Measurements from ENCODE around the gene LNX2. TPM values are rescaled to one million over a fixed set of nuclear protein-coding genes. Genes with fewer than 3 reads are reported as not detected.

The LNX2 gene
- 6.6 TPM for polyA plus RNA-seq (2012; ENCODE audit: insufficient read depth, insufficient read length)

DNA sequence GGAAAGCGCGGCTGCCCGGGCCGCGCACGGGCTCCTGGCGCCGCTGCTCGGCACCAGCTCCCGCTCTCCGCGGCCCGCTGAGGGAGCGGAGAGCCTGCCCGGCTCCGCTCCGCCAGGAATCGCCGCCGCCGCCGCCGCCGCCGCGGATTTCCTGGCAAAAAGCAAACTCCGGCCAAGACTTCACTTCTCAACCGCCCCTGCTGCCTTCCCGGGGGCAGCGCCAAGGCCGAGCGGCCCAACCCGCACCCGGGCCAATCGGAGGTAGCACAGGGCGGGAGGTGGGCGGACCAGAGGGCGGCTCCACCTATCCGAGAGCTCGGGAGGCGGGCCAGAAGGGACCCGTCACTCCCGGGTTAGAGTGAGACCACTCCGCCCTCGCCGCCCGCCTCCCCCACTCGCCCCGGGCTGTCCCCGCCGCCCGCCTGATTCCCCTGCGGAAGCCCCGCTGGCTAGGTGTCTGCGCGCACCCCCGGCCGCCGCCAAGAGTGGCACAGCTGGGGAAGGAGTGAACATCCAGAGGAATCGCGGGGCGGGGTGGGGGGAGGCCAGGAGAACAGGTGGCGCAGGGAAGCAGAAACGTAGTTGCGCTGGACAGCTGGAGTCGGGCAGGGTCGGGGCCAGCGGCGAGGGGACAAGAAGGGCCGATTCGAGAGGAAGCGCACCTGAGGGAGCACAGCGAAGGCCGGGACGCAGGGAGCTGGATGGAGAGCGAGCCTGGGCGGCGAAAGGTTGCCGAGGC lies at the start of gene LNX2:
Gene LNX2 (minus strand): TSS at position 153 of the 739 bp plus-strand sequence. CDS start 38,826 bp downstream, outside the sequence.
- DNase-seq (ENCODE audit: low read depth, low spot score), result peak; percentile 92
- H3K4me3 ChIP-seq (ENCODE audit: low read length), result peak within 1 kb of the TSS; percentile 67

- DNase-seq (ENCODE audit: low read depth, low spot score), result peak; percentile 22
- H3K4me3 ChIP-seq (ENCODE audit: low read length), result no peak overlapping the region
Observed at GRCh38 chr13:27667946-27668345, 47.6 kb upstream of the LNX2 start.

DNA sequence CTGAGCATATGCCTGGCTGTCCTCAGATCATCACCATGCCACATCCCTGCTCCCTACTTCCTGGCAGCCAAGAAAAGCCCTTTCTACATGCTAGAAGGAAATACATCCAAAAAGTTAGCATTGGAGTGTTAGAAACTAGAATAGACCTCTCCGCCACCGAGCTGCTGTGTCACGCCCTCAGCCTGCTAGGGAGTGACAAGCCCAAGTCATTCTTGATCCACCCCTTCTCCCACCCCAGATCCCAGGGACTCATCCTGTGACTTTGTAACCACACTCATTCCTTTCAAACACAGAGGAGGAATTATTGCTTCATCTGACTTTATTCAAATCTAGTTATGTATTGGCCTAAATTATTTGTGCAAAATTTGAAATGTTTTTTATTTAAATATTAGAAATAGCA lies 46.6 kb upstream of the LNX2 start:
- DNase-seq (ENCODE audit: low read depth, low spot score), result no peak
- no peak overlapping the region for H3K4me3 ChIP-seq (ENCODE audit: low read length)

- H3K4me3 ChIP-seq (ENCODE audit: low read length), result no peak overlapping the region
- no peak for DNase-seq (ENCODE audit: low read depth, low spot score)
Observed at GRCh38 chr13:27665761-27666160, 45.4 kb upstream of the LNX2 start.

DNA sequence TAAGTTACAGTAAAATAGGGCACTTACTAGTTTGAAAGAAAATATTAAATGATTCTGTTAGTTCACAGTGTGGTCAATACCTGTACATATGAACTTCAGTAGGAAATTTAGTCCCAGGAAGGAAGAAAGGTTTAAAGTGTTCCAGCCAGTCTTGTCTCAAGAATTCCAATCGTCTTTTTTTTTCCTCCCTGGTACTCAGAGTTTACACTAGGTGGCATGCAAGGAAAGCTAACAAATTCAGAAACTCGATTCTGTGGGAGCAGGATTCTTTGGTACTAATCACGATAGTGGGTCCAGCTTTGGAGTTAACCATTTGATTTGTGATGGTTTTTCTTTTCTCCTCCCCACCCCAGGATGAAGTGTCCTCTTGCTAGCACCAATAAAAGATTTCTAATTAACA lies 45.0 kb upstream of the LNX2 start:
- no peak for DNase-seq (ENCODE audit: low read depth, low spot score)

DNA sequence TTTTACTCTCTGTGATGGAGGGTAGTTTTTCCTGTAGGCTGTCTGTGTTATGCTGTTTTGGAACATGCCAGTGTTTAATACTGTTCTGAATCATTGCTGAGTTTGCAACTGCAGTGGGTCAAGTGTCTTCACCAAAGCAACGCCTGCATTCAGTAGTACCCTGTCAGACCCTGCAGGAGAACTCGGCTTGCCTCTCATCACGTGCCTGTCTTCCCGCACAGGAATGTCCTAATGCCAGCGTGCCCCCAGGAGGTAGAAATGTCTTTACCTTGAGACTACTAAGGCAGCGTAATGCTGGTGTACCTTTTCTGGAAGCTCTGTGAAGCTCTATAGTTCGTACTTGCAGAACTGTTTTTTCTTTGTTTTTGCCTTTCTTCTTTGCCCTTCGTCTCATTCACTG lies 43.6 kb upstream of the LNX2 start:
- no peak for DNase-seq (ENCODE audit: low read depth, low spot score)
- H3K4me3 ChIP-seq (ENCODE audit: low read length), result no peak overlapping the region

More for the DNA sequence above, 45.0 kb upstream of the LNX2 start:
- no peak overlapping the region for H3K4me3 ChIP-seq (ENCODE audit: low read length)

DNA sequence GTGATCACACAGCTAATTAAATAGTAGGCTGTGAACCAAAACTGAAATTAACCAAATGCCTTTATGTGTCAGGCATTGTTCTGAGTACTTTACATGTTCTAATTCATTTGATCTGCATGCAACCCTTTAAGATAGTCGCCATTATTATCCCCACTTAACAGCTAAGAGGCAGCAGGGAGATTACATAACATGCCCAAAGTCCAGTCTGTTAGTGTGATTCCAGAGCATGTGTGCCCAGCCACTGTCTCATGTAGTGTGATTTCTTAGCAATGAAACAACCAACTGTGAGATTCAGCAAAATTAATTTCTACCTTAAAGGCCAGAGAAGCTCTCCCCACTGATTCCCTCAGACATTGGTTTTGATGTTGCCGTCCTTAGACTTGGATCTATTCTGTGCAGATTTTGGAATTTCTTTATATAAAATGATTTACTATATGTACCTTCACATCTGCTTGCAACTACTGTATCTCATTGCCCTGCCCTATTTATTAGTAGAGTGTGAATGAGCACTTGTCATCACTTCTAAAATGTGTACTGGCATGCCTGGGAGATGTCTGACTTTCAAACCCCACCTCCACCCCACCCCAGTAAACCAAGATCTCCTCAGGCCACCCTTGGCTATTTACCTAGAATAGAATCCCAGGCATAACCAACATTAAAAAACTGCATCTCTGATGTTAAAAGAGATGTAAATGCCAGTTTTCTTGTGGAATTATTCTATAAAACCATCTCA lies 42.6 kb upstream of the LNX2 start:
- DNase-seq (ENCODE audit: low read depth, low spot score), result no peak
- no peak overlapping the region for H3K4me3 ChIP-seq (ENCODE audit: low read length)

DNA sequence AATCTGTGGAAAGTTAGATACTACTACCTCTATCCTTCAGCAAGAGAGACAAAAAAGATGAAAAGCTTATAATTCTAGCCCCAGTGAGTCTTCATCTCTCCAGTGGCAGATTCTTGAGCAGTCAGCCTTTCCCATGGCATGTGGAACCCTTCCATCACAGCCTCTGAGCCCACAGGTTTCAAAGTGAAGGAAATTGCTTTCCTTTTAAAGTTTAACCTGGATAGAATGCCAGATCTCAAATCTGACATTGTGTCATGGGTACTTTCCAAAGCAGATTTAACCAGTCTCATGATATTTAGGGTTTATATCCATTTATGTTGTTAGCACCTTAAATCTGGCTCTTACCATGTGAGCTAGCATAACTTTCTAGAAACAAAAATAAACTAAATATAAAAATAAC lies 40.7 kb upstream of the LNX2 start:
- DNase-seq (ENCODE audit: low read depth, low spot score), result no peak
- H3K4me3 ChIP-seq (ENCODE audit: low read length), result no peak overlapping the region

- DNase-seq (ENCODE audit: low read depth, low spot score), result no peak
- H3K4me3 ChIP-seq (ENCODE audit: low read length), result no peak overlapping the region
Observed at GRCh38 chr13:27660511-27660910, 40.2 kb upstream of the LNX2 start.

GRCh38 chr13:27659145-27659865 lies 39.0 kb upstream of the LNX2 start:
- no peak overlapping the region for H3K4me3 ChIP-seq (ENCODE audit: low read length)
- no peak for DNase-seq (ENCODE audit: low read depth, low spot score)

DNA sequence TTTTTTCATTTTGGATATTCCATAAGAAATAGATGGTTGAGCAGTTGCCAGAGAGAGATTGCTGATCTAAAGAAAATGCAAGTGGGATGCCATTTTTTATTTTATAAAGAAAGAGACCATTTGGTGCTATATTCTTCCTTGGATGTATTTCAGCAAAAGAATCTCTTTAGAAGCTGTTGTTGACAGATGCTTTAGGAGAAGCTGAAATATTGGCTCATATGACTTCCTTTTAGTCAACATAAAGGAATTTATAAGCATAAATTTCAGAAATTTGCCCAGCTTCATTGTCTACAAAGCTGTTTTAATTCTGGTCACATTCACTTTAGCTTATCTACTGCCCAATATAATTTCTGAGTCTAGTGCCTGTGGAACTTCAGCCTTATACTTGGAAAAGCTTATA lies 38.2 kb upstream of the LNX2 start:
- DNase-seq (ENCODE audit: low read depth, low spot score), result no peak

DNA sequence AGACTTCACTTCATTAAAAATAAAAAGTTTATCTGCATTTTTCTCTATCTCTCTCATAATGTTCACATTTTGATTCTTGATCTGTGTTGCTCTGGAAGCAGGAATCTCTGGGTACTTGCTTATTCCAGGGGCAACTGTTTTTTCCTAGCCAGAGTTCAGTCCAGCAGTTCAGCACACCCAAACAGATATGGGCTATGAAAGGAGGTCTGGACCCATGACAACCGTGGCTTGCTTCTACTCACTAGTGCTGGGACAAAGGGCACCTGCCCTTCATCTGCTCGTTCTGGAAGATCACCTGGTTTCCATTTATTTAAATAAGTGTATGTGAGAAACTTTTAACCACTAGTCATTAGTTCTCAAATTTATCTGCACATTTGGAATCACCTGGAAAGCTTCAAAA lies 37.4 kb upstream of the LNX2 start:
- DNase-seq (ENCODE audit: low read depth, low spot score), result no peak

More for the DNA sequence above, 38.2 kb upstream of the LNX2 start:
- no peak overlapping the region for H3K4me3 ChIP-seq (ENCODE audit: low read length)

DNA sequence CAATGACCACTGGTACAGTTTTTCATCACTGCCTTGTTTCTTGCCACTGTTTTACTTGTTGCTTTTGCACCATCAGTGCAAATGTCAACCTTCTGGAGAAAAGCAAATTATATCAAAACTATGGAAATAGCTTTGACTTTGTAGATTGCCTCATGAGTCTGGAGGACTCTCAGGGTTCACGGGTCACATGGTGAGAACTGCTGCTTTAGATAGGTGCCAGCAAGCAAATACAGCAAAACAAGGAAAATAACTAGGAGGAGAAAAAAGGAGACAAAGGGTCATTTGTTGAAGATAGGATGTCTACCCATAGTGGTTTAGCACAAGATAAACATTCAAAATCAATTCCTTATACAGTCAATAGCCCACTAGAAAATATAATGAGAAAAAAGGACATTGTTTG lies 34.5 kb upstream of the LNX2 start:
- no peak overlapping the region for H3K4me3 ChIP-seq (ENCODE audit: low read length)
- DNase-seq (ENCODE audit: low read depth, low spot score), result no peak

More for the DNA sequence above, 37.4 kb upstream of the LNX2 start:
- H3K4me3 ChIP-seq (ENCODE audit: low read length), result no peak overlapping the region

GRCh38 chr13:27654059-27654458 lies 33.7 kb upstream of the LNX2 start:
- no peak for DNase-seq (ENCODE audit: low read depth, low spot score)
- H3K4me3 ChIP-seq (ENCODE audit: low read length), result no peak overlapping the region

DNA sequence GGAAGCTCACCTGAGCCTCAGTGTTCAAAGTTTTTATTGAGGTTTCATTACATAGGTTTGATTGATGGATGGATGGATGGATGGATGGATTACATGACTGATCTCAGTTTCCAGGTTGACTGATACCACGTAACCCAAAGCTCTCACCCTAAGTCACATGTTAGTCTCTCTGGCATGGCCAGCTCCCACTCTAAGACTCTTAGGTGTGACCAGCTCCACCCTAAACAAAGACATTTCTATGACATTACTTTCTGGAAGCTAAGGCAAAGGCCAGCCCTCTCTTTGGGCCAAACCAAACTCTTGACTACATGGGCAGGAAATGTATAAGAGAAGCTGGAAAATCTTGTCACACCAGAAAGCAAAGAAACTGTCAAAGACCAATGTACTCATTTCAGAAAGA lies 30.0 kb upstream of the LNX2 start:
- no peak overlapping the region for H3K4me3 ChIP-seq (ENCODE audit: low read length)
- no peak for DNase-seq (ENCODE audit: low read depth, low spot score)

GRCh38 chr13:27644302-27644701 lies 24.0 kb upstream of the LNX2 start:
- no peak overlapping the region for H3K4me3 ChIP-seq (ENCODE audit: low read length)
- DNase-seq (ENCODE audit: low read depth, low spot score), result no peak

GRCh38 chr13:27643334-27644132 lies 23.2 kb upstream of the LNX2 start:
- H3K4me3 ChIP-seq (ENCODE audit: low read length), result no peak overlapping the region
- no peak for DNase-seq (ENCODE audit: low read depth, low spot score)

DNA sequence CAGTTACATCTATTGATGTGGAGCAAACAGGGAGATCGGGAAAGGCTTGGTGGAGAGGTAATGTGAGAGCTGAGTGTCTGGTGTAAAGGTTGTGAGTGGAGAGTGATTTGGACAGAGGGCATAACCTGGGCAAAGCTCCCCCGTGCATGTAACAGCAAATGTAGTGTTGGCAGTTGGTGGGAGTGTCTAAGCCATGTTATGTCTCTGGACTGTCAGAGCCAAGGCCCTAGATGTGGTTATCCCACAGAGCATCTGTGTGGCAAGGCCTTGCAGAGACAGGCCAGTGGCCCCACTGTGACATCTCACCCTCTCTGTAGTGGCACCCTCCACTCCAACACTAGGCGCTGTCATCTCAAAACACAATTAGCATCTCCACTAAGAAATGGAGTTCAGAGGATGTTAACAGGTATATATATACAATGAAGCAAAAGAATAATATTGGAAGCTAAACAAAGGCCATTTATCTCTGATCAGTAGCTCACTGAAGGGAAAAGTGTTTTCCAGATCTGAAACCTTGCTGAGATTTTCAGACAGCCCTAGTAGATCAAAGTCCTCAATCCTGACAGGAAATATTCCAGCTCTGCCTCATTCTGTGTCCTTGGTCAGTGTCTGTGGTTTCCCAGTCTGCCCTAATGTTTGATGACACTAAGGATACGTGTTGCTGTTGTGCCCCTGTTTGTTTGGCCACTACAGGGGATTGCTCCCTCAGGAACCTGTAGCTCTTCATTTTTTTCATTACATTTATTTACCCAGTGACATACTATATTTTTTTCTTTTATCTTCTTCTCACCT lies 21.6 kb upstream of the LNX2 start:
- DNase-seq (ENCODE audit: low read depth, low spot score), result no peak
- H3K4me3 ChIP-seq (ENCODE audit: low read length), result no peak overlapping the region

All from Jurkat, Clone E6-1 (cell line).